NCI-H748 (cell line): ENCODE results near the gene PPP1R3F.

Experiments used
- DNase-seq: peaks from one replicate; lab custom pipeline; 2025; ENCODE audit not compliant: unreplicated experiment; lab: John Stamatoyannopoulos, UW

PPP1R3F gene

DNA sequence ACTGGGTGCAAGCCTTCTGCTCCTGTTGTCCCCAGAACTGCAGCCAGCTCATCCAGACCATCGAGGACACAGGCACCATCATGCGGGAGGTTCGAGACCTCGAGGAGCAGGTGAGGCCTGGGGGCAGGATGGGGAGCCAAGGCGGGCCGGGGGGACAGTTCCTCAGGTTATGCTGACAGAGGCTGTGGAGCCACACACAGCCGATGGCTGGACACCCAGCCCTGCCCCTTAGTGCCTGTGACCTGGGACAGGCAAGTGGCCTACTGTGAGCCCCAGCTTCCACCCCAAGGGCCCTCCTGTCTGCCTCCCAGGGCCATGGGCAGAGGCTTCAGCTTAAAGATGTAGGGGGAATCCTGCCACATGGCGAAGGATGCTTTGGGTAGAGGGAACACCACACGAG, 20.0 kb upstream of the PPP1R3F start:
- no peak for DNase-seq

DNA sequence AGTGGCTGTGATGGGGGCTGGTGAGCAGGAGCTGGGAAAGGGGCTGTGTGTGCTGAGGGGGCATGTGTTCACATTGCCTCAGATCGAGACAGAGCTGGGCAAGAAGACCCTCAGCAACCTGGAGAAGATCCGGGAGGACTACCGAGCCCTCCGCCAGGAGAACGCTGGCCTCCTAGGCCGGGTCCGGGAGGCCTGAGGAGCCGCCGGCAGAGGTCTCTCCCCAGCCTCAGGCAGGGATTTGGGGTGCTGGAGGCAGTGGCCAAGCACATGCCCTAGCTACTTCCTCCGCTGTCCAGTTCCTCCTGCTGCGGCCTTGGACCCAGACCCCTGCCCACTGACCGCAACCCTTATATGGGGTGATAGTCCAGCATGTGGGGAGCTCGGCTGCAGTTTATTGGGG, 19.5 kb upstream of the PPP1R3F start:
- DNase-seq, result no peak

DNA sequence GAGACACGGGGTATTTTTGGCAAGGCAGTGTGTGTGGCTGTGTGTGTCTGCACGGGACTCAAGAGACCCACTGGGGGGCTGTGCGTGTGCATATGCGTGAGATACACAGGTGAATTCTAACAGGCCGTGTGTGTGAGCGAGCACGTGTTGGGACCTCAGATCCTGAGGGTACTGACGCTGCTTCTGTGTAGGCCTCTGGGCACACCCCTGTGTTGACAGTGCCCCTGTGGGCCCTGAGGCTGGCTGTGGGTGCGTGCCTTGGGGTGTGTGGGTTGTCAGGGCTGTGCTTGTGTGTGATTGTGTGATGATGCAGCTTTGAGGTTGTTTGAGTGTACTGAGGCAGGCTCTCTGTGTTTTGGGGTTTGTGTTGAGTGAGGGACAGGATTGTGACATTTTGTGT, 19.0 kb upstream of the PPP1R3F start:
- no peak for DNase-seq

DNA sequence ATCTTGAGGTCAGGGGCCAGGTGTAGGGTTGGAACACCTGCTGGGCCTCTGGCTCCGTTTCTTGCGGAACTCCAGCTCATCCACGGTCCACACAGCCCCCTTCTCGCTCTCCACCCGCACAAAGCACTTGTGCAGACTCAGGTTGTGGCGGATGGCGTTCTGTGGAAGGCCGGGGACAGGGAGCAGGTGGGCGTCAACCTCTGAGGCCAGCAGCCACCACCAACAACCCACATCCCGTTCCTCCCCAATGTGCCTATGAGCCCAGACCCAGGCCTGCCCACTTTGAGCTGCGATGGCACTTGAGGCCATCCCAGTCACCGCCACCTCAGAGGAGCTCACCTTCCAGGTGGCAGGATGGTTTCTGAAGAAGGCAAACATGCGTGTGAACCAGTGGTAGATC, 18.3 kb upstream of the PPP1R3F start:
- no peak for DNase-seq

DNA sequence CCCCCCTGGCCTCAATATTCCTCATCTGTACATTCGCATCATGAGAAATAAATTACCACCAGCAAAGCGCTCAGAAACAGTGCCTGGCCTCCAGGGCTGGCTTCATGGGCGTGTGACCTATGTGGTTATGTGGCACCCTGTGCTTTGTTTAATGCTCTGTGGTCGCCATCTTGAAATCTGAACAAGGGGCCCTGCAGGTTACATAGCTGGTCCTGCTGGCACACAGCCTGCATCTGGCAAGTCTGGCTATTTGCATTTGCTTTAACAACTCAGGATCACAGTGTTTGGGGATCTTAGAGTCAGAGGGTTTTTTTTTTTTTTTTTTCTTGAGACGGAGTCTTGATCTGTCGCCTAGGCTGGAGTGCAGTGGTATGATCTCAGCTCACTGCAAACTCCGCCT, 15.0 kb upstream of the PPP1R3F start:
- no peak for DNase-seq

DNA sequence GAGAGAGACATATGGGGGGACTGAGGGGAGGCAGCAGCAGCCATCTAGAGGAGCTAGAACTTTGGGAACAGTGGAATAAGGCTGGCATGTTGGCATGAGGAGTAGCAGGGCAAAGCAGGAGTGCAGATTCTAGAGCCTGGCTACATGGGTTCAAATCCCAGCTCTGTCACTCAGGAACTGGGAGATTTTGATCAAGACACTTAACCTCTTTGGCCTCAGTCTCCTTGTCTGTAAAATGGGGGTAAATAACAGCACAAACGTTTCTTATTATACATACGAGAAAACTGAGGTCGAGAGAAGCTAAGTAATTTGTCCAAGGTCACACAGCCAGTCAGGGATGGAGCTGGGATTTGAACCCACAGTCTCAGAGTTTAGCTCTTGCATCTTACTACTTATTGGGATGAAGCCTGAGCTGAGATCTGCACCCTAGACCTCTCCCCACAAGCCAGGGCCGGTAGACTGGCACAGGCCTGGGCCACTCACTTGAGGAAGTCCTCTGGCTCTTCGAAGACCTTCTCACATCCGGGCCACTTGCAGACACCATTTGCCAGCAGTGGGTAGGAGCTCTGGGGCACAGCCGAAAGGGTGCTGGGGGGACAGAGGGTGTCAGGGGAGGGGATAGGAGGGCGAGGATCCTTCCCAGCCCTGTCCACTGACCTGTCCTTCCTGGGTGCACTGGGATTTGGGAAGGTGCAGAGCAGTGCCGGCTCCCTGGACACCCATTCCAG, 13.2 kb upstream of the PPP1R3F start:
- DNase-seq, result no peak

DNA sequence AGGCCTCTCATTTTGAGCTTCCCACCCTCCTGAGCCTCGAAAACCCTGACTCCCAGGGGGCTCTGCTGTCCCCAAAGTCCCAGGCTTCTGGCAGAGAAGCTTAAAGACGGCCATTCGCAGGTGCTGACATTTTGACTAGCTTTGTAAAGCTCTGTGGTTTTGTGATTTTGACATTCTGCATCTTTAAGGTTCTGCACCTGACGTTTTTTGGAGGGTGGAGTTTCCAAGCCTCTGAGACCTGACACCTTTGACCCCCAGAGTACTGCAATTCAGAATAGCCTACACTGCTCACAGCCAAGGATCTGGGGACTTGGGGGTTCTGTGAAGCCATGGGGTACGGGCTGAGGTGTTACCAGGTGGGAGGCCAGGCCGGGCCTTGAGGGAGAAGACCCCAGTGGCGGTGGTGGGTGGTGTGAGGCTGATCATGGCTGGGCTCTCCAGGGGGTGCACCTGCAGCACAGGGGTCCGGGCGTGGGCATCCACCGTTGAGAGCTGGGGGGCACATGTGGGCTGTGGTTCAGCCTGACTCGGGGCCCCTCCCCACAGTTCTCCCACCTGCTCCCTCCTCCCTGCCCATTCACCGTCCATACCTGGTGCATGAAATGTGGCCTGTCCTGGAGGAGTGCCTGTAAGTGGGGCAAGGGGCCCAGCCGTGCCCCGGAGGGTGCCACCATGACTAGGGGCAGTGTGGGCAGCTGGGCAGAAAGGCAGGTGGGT, 12.4 kb upstream of the PPP1R3F start:
- DNase-seq, result no peak

DNA sequence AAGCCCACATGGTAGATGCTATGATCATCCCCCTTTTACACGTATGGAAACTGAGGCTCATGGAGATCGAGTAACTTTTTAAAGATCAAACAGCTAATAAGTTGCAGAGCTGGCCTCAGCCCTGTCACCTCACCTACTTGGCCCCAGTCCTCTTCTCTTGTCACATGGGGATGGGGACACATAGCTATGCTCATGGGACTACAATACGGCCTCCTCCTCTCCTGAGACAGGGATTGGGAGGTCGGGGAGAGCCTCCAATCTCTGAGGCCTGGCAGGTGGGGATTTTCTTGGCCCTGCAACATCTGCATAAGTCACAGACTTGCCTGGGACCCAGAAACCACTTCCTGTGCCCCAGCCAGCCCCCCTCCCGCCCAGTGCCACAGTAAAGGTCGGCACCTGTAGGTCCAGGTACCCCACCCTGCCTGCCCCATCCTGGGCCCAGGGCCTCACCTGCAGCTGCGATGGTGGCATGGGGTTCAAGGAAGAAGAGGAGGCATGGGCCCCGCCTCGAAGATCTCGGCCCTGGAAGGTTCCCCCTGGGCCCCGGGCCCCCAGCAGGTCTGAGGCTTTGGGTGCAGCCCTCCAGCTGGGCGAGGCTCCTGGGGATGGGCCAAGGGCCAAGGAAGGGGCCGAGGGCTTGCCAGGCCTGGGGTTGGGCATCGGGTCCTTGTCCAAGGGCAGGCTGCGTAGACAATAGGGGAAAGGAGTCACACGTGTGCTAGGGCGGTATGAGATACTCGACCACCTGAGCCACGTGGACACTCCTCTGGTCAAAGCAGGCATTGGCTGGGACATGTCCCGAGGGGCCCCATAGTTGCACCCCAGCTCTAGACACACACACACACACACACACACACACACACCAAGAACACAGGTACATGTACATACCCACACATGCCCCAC, 11.5 kb upstream of the PPP1R3F start:
- no peak for DNase-seq

DNA sequence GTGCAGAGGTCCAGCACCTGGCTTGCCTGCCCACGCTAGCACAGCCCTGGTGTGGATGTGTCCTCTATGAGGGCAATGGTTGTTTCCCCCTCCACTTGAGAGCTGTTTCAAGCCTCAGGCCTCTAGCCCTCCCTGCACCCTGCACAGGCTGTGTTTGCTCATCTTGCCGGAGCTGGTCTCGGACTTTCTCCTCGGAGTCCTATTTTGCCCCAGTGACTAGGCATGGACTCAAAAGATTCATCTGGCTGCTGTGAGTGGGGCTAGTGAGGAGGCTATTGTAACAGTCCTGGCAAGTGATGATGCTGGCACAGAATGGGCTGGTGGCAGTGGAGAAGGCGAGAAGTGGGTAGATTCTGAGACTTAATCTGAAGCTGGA, 10.9 kb upstream of the PPP1R3F start:
- no peak for DNase-seq

DNA sequence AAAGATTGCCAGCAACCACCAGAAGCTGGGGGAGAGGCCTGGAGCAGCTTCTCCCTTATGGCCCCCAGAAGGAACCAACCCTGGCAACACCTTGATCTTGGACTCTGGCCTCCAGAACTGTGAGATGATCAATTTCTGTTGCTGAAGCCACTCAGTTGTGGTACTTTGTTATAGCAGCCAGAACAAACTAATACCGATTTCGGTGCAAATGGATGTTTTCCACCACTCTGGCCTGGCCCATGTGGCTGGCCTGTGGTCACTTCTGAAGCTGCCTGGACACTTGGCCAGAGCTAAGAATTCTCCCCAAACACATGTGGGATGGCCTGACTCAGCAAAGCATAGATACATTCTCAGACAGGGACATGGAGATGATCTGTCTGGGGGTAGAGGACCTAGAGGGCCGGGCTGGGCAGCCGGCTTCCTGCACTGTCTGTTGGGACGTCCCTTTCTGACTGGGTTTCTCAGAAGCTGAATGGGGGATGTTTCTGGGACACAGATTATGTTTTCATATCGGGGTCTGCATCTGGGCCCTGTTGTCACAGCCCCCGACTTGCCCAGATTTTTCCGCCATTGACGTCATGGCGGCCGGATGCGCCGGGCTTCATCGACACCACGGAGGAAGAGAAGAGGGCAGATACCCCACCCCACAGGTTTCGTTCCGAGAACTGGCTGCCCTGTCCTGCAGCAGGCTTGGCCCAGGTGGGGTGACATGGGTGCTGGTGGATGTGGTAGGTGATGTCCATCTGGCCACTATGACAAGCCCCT, 9.2 kb upstream of the PPP1R3F start:
- no peak for DNase-seq

DNA sequence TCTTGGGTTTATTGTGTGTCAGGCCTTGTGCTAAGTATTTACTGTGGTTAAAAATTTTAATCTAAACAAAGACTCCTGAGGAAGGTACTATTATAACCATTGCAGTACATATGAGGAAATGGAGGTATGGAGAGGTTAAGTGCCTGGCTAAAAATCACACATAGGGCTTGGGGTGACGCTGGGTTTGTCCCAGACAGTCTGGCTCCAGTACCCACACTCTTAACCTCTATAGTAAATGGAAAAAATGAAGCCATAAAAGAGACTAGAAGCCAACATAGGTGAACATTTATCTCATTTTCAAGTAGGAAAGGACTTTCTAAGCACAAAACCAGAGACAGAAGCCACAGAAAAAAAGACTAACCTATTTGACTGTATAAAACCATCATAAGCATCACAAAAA, 7.0 kb upstream of the PPP1R3F start:
- no peak for DNase-seq

DNA sequence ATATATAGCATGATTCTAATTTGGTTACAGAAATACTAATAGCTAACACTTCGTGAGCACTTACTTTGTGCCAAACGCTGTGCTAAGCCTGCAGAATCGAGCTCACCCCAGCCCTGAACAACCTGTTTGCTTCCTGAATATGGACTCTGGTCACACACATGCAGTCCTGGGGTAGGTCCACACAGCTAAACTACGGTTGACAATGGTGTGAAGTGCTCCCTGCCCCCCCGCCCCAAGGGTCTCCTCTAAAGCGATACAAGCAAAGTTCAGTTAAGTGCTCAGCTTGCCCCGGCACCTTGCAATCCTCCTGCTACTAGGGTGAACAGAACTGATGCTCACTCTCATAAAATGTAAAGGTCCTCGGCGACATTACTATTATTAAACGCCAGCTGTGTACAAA, 6.0 kb upstream of the PPP1R3F start:
- DNase-seq, result no peak

DNA sequence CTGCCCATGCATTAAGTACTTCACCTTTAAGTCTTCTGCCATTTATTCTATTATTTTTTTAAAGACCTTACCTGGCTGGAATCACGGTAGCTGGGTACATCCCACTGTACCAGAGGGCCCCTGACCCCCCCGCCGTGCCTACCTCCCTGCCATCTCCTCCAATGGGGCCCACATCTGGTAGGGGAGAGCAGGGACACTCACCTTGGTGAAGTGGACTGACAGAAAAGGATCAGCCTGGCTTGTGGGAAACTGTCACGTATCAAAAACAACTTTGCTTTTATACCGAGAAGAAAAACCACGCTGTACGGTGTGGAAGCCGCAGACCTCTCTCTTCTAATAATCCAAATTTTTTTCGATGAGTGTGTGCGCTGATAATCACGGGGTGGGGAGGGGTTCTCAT, 5.1 kb upstream of the PPP1R3F start, which contains the start of gene FOXP3:
Gene FOXP3 (minus strand): TSS at position 251 of the 400 bp plus-strand sequence. CDS start 6,205 bp downstream, outside the sequence.
- DNase-seq, result no peak

DNA sequence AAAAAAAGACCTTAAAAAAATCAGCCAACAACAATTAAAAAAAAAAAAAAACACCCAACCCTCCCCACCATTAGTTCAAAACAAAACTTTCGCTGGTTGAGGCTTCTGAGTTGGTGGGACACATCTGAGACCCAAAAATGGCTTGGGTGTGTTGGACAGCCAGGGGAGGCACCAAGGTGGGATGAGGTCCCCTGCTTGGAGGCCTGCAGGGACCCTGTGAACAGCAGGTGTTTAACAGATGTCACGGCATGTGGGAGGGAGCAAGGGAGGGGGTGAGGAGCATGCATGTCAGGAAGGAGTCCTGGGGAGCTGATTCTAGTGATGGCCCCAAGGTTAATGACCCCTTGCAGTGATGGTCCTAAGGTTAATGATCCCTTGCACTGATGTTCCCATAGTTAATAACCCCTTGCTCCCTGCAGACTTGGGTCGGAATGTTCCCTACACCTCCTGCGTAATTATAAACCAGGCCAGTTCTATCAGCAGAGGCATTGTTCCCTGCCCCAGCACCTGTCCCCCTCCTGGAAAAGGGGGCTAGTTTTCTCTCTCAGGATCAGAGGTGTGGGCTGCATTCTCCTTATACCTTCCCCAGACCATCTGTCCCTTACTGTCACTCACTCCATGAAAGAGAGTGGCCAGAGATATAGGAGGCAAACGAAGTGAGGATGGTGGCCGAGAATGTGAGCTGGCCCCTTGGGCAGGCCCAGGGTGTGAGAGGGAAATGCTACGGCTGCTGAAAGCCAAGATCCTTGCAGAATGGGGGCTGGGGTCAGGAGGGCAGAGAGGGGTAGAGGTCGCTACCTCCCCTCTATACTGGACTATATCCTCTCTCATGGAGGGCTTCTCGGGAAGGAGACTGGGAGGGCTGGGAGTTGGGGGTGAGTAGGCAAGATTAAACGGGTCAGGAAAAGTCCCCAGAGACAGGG, 2.8 kb upstream of the PPP1R3F start:
- DNase-seq, result no peak

DNA sequence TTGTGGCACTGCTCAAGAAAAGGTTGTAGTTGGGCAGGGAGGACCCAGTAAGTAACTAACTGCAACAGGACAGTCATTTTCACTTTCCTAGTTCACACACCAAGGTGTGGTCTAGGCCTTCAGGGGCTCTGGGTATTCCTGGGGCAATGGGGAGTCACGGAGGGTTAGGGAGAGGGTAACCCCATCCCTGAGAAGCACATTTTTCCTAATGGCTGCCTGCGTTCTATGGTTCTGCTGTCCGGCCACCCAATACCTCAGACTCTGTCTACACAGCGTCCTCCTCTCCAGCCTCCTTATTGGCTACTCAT, 937 bp upstream of the PPP1R3F start:
- no peak for DNase-seq

DNA sequence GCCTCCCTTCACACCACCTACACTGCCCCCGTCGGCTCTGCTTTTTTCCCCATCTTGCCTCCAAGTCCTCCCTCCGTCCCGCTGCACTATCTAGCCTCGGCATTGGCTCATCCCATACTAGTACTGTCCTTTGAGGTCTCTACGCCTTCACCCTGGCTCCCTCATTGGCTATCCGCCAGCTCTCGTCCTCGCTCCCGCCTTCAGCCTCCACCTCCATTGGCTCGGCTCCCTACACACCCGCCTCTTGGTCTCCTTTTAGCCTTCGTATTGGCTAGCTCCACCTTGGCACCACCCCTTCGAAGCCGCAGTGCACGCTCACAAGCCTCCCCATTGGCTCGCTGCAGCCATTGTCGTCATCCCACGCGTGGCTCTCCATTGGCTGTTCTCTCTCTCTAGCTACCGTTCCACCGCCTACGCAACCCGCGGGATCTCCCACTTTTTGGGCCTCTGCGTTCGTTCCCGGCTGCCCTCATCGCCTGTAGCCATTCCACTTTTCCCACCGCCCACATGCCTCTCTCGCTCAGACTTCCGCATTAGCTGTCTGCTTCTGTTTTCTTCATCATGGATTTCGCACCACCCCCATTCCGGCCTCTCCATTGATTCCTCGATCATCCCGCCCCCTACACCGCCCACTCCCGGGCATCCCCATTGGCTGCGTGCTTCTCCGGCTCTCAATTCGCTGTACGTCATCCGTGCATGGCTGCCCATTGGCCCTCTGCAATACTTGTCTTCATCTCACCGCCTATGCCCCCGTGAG, 405 bp upstream of the PPP1R3F start:
- peak; percentile 99 for DNase-seq

DNA sequence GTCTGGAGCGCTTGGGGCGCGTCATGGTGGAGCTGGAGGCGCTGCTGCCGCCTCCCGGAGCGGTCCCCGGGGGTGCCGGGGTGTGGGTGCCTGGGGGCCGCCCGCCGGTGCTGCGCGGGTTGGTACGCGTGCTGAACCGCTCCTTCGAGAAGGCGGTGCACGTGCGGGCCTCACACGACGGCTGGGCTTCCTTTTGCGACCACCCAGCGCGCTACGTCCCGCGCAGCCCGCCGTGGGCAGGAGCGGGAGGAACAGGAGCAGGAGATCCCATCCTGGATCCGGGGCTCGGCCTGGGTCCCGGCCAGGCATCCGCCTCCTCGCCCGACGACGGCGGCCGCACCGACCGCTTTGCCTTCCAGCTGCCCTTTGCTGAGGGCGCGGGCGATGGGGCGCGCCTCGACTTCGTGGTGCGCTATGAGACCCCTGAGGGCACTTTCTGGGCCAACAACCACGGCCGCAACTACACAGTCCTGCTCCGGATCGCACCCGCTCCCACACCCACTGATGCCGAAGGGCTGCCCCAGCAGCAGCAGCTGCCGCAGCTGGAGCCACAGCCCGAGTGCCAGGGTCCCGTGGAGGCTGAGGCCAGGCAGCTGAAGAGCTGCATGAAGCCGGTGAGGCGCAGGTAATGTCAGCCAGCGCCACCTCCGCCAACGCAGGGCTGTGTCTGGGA, 792 bp downstream of the PPP1R3F start:
- no peak for DNase-seq

DNA sequence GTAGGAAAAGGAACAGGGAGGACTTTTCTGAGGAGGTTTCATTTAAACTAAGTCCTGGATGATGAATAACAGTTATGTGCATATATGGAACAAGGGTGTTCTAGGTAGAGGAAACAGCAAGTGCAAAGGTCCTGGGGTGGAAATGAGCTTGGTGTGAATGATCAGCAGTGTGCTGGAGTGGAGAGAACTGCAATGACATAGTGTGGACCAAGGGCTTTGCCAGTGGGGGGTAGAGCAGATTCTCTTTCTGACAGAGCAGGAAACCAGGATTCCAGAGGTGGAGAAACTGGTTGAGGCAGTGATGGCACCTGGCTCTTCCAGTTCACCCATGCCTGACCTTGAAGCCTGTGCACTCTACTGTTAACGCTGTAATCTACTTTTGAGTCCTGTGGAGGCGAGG, 1.7 kb downstream of the PPP1R3F start:
- DNase-seq, result no peak

DNA sequence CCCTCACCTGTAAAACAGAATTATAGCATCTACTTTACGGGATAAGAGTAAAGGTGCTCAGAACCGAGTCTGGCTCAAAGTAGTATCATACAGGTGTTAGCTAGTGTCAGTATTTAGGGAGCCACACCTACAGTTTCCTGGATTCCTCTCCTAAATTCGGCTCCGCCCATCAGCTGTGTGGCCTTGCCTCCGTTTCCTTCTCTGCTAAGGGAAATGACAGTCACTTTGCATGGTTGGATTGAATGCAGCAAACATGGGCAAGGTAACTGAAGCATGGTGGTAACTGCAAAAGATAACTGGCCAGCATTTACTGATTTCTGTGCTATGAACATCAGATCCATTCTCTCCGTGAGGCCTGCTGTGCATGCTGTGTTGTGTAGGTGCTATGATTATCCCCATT, 2.8 kb downstream of the PPP1R3F start:
- DNase-seq, result no peak
